GM10266 (cell line): ENCODE measurements around the gene EEF1A2.

ENCODE experiments used
- DNase-seq: peaks from one replicate; pipeline ENCODE4 v3.0.0; 2012; ENCODE audit errors: extremely low spot score
- CTCF ChIP-seq: IDR thresholded peaks from 2 replicates; pipeline ENCODE4 v1.5.1; 2012; ENCODE audit warnings: mild to moderate bottlenecking, low read depth; ENCODE audit not compliant: control insufficient read depth, insufficient read depth; ENCODE audit errors: missing control alignments

The EEF1A2 gene

GRCh38 chr20:63487781-63488241 is 11.1 kb downstream of the EEF1A2 start:
- TF ChIP-seq CTCF = no peak
- DNase-seq = no peak

GRCh38 chr20:63487116-63487764 is 11.6 kb downstream of the EEF1A2 start:
- TF ChIP-seq CTCF = no peak
- DNase-seq = no peak

GRCh38 chr20:63486300-63486855 is 12.5 kb downstream of the EEF1A2 start:
- no peak for TF ChIP-seq CTCF
- no peak for DNase-seq

GRCh38 chr20:63484651-63485403 is 14.1 kb downstream of the EEF1A2 start:
- no peak for DNase-seq
- no peak for TF ChIP-seq CTCF

- no peak for DNase-seq
- no peak for TF ChIP-seq CTCF
Observed at GRCh38 chr20:63484236-63484635, 14.6 kb downstream of the EEF1A2 start.

- peak; percentile 34 for TF ChIP-seq CTCF
- no peak for DNase-seq
Observed at GRCh38 chr20:63483834-63484233, 15.0 kb downstream of the EEF1A2 start.
